ENCODE data around the gene CFAP46. TPM values are rescaled to one million over a fixed set of nuclear protein-coding genes. Genes with fewer than 3 reads are reported as not detected.

The CFAP46 gene
- polyA plus RNA-seq, 3 donors from 2014 or later = not detected

GRCh38 chr10:132983252-132984007 is 41.1 kb upstream of the CFAP46 start:
- Mint-ChIP-seq H3K9me3 (no peaks in the 10 kb centered on the region), H3K36me3 (no peaks in the 10 kb centered on the region), H3K4me1 (no peaks in the 10 kb centered on the region), H3K4me3 (no peak overlapping the region), H3K27ac (no peak overlapping the region), H3K27me3 (ENCODE audit: low read depth in 3 of 3) (peaks cover 0 to 7% (median 3%) of the 10 kb centered on the region in 3 donors)
- no peak for DNase-seq

DNA sequence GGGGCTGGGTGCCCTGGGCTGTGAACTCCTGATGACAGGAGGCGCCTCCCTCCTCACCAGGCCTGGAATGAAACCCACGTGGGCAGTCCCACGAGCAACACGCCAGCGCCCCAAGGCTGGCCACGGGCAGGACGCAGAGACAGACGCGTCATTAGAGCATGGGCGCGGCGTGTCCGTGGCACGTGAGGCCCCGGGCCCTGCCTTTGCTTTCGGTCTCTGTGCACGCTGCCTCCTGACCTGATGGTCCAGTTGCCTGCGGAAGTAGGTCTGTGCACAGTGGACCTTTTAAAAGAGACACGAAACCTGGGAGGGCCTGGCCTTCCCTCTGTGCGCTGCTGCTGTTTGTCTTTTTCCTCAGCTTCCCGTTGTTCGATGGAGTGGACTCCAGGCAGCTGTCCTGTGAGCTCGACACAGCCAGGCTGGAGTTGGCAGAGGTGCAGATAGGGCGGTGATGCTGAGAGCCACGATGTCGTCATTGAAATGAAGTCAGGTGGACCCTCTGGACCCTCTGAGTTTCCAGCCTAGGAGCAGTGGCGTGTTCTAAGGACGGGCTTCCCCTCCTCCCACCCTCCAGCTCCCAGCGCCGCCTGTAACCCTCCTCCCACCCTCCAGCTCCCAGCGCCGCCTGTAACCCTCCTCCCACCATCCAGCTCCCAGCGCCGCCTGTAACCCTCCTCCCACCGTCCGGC is 40.1 kb upstream of the CFAP46 start:
- no peaks in the 10 kb centered on the region for H3K4me1 Mint-ChIP-seq
- H3K4me3 Mint-ChIP-seq = no peak overlapping the region
- no peak overlapping the region for H3K27ac Mint-ChIP-seq
- H3K9me3 Mint-ChIP-seq = no peaks in the 10 kb centered on the region
- H3K27me3 Mint-ChIP-seq (ENCODE audit: low read depth in 3 of 3) = peaks cover 0 to 7% (median 3%) of the 10 kb centered on the region in 3 donors
- H3K36me3 Mint-ChIP-seq = no peaks in the 10 kb centered on the region
- DNase-seq = no peak

DNA sequence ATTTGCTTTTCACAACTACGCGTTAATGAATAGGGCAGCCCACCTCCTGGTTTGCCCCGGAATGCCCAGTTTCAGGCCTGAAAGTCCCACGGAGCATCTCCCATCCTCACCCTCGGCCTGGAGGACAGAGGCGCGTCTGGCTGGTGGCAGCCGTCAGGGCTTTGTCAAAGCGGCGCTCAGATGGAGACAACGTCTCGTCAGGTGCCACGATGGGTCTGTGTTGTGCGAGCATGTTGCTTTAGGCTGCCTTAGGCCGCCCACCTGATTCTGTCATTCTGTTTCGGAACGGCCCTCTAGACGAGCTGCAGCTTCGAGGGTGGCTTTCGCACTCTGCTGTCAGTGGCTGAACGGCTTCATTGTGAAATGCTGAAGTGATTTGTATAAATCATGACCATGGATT is 39.4 kb upstream of the CFAP46 start:
- H3K27me3 Mint-ChIP-seq (ENCODE audit: low read depth in 3 of 3) = peaks cover 0 to 7% (median under 1%) of the 10 kb centered on the region in 3 donors
- H3K36me3 Mint-ChIP-seq = no peaks in the 10 kb centered on the region
- no peaks in the 10 kb centered on the region for H3K9me3 Mint-ChIP-seq
- DNase-seq = no peak
- H3K4me3 Mint-ChIP-seq = no peak overlapping the region
- H3K27ac Mint-ChIP-seq = no peak overlapping the region
- no peaks in the 10 kb centered on the region for H3K4me1 Mint-ChIP-seq

- Mint-ChIP-seq H3K36me3 (no peaks in the 10 kb centered on the region), H3K4me3 (no peak overlapping the region), H3K4me1 (no peaks in the 10 kb centered on the region), H3K27ac (no peak overlapping the region), H3K9me3 (no peaks in the 10 kb centered on the region), H3K27me3 (ENCODE audit: low read depth in 3 of 3) (peaks cover 0 to 7% (median 1%) of the 10 kb centered on the region in 3 donors)
- DNase-seq = no peak
Measured at GRCh38 chr10:132981173-132981555, 38.8 kb upstream of the CFAP46 start.

DNA sequence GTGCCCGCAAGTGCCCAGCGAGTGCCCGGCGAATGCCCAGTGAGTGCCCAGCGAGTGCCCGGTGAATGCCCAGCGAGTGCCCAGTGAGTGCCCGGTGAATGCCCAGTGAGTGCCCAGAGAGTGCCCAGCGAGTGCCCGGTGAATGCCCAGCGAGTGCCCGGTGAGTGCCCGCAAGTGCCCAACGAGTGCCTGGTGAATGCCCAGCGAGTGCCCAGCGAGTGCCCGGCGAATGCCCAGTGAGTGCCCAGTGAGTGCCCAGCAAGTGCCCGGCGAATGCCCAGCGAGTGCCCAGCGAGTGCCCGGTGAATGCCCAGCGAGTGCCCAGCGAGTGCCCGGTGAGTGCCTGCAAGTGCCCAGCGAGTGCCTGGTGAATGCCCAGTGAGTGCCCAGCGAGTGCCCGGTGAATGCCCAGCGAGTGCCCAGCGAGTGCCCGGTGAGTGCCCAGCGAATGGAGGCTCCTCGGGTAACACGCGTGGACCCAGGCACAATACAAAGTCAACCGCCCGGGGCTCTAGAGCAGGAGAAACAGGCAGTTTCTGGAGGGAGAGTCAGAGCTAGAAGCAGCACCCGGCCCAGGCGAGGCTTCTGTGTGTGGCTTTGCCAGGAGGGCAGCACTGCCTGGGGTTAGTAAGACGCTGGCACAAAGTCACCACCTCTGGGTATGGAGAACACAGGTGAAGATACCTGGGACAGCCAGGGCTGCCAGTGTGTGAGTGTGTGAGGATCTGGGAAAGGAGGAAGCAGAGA is 38.2 kb upstream of the CFAP46 start:
- Mint-ChIP-seq H3K9me3 (no peaks in the 10 kb centered on the region), H3K4me1 (no peaks in the 10 kb centered on the region), H3K36me3 (no peaks in the 10 kb centered on the region), H3K27ac (no peak overlapping the region), H3K4me3 (no peak overlapping the region), H3K27me3 (ENCODE audit: low read depth in 3 of 3) (peaks cover 0 to 7% (median 1%) of the 10 kb centered on the region in 3 donors)
- no peak for DNase-seq

DNA sequence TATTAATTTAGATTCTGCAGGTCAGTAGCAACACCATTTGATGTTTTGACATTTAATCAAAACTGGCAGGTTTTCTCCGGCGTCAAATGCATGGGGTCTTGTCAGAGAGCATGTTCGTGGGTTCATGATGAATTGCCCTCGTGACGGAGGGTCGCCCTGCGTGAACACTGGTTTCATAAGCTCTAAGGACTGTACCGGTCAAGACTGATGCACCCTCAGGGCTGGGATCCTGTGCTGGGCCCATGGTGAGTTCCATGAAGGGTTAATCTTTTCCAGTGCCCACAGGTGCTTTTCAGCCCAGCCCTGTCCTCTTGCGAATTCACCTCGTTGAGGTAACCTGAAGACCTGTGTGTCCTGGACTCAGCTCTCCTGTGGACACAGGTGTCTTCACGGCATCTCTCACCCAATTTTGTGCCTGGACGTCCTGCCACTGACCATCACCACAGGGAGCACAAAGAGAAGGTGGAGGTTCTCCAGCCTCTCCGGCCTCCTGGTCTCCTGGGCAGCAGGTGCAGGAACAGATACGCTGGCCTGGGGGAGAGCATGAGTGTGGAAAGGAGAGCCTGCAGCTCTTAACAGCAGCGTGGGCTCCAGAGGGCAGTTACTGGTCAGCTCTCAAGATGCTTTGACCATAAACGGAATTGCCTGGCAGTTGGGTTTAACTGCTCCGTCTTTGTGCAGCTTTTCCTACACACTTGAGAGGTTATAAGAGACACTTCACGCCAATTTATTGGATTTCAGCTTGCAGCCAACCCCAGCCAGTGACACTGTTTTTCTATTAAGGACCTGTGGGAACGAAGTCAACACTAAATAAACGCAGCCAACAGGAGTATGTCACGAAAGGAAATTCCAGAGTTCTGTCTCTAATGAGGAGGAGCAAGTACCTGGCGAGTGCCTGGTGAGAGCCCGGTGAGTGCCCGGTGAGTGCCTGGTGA is 37.4 kb upstream of the CFAP46 start:
- Mint-ChIP-seq H3K4me3 (no peak overlapping the region), H3K9me3 (no peaks in the 10 kb centered on the region), H3K36me3 (no peaks in the 10 kb centered on the region), H3K27me3 (ENCODE audit: low read depth in 3 of 3) (peaks cover 1 to 6% (median 2%) of the 10 kb centered on the region in 3 donors), H3K27ac (no peak overlapping the region), H3K4me1 (no peaks in the 10 kb centered on the region)
- DNase-seq = no peak

DNA sequence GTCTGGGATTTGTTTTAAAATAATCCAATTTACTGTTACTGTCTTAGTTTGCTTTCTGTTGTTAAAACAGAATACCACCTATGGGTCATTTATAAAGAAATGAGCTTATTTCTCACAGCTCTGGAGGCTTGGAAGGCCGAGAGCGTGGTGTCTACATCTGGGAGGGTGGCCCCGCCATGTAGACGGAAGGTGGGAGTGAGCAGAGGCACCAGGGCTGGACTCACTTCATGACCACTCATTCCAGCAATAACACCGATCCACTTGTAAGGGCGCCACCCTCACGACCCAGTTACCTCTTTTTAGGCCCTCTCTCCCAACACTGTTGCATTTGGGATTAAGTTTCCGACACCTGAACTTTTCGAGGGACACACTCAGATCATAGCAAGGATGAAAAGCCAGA is 36.2 kb upstream of the CFAP46 start:
- Mint-ChIP-seq H3K27ac (no peak overlapping the region), H3K36me3 (no peaks in the 10 kb centered on the region), H3K4me3 (no peak overlapping the region), H3K9me3 (no peaks in the 10 kb centered on the region), H3K27me3 (ENCODE audit: low read depth in 3 of 3) (peaks cover 1 to 6% (median 2%) of the 10 kb centered on the region in 3 donors), H3K4me1 (no peaks in the 10 kb centered on the region)
- no peak for DNase-seq

- Mint-ChIP-seq H3K27me3 (ENCODE audit: low read depth in 3 of 3) (peaks cover 1 to 6% (median 2%) of the 10 kb centered on the region in 3 donors), H3K9me3 (no peaks in the 10 kb centered on the region), H3K27ac (no peak overlapping the region), H3K4me3 (no peak overlapping the region), H3K36me3 (no peaks in the 10 kb centered on the region), H3K4me1 (no peaks in the 10 kb centered on the region)
- DNase-seq = no peak
Measured at GRCh38 chr10:132977807-132978206, 35.4 kb upstream of the CFAP46 start.

- H3K27ac Mint-ChIP-seq = no peak overlapping the region
- H3K4me1 Mint-ChIP-seq = no peaks in the 10 kb centered on the region
- H3K27me3 Mint-ChIP-seq (ENCODE audit: low read depth in 3 of 3) = peaks cover 1 to 3% (median 2%) of the 10 kb centered on the region in 3 donors
- H3K4me3 Mint-ChIP-seq = no peak overlapping the region
- H3K36me3 Mint-ChIP-seq = no peaks in the 10 kb centered on the region
- H3K9me3 Mint-ChIP-seq = no peaks in the 10 kb centered on the region
- DNase-seq = no peak
Measured at GRCh38 chr10:132977076-132977475, 34.7 kb upstream of the CFAP46 start.

GRCh38 chr10:132975831-132976682 is 33.7 kb upstream of the CFAP46 start:
- no peak for DNase-seq
- Mint-ChIP-seq H3K4me1 (no peaks in the 10 kb centered on the region), H3K9me3 (no peaks in the 10 kb centered on the region), H3K27ac (no peak overlapping the region), H3K27me3 (ENCODE audit: low read depth in 3 of 3) (peaks cover 1 to 7% (median 4%) of the 10 kb centered on the region in 3 donors), H3K4me3 (no peak overlapping the region), H3K36me3 (no peaks in the 10 kb centered on the region)

GRCh38 chr10:132974886-132975830 is 32.8 kb upstream of the CFAP46 start:
- Mint-ChIP-seq H3K4me1 (no peaks in the 10 kb centered on the region), H3K9me3 (peaks cover 0 to under 1% (median 0%) of the 10 kb centered on the region in 6 donors), H3K27me3 (ENCODE audit: low read depth in 3 of 3) (peaks cover 1 to 7% (median 4%) of the 10 kb centered on the region in 3 donors), H3K27ac (no peak overlapping the region), H3K36me3 (no peaks in the 10 kb centered on the region), H3K4me3 (no peak overlapping the region)
- no peak for DNase-seq
